Transverse colon (tissue), 4 donors: ENCODE data around the gene BTBD1.

ENCODE experiments used
- EP300 ChIP-seq: sonication (generic); formaldehyde crosslinking; IDR thresholded peaks from one replicate; pipeline ENCODE4 v1.6.1; 2017; ENCODE audit warnings: antibody characterized with exemption, low read depth
- POLR2A ChIP-seq: fragments of 450-650 bp; IDR thresholded peaks from one replicate; pipeline ENCODE4 v1.6.1; 2016; ENCODE audit warnings: antibody characterized with exemption, mild to moderate bottlenecking, moderate library complexity
- POLR2AphosphoS5 ChIP-seq, 3 donors: sonication (generic); formaldehyde crosslinking; IDR thresholded peaks; one replicate each; pipeline ENCODE4 v1.6.1; 2016; ENCODE audit warnings: antibody characterized with exemption in 3 of 3
- TF ChIP-seq, protein P1 (sequence below), 5 experiments: fragments of 200-600 bp in 3 of 5; fragments of 450-650 bp in 2 of 5; sonication (generic) in 3 of 5; IDR thresholded peaks; 1 replicate in 2 of 5; 2 replicates in 3 of 5; pipeline ENCODE4 v1.5.1; 2016 to 2017; ENCODE audit warnings: antibody characterized with exemption in 5 of 5, inconsistent platforms in 3 of 5, mild to moderate bottlenecking in 2 of 5, moderate library complexity in 1 of 5

DNA sequence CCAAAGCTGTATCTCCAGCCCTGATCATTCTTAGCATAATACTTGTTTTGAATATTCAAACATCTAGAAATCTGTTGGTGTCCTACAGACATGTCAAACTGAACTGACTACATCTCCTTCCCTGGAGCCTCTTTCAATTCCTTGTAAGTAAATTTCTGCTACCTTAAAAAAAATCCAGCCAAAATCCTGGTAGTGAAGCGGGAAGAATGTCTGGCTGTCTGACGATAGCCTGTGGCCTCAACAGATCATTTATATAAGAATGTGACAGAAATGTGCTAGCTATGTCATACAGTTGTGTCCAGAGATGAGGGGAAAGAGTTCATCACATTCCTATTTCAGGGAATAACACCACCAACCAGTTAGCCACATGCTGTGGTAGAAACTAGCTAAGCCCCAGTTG is 21.8 kb upstream of the BTBD1 start:
- no peak for TF ChIP-seq POLR2A
- TF ChIP-seq, protein P1, sequence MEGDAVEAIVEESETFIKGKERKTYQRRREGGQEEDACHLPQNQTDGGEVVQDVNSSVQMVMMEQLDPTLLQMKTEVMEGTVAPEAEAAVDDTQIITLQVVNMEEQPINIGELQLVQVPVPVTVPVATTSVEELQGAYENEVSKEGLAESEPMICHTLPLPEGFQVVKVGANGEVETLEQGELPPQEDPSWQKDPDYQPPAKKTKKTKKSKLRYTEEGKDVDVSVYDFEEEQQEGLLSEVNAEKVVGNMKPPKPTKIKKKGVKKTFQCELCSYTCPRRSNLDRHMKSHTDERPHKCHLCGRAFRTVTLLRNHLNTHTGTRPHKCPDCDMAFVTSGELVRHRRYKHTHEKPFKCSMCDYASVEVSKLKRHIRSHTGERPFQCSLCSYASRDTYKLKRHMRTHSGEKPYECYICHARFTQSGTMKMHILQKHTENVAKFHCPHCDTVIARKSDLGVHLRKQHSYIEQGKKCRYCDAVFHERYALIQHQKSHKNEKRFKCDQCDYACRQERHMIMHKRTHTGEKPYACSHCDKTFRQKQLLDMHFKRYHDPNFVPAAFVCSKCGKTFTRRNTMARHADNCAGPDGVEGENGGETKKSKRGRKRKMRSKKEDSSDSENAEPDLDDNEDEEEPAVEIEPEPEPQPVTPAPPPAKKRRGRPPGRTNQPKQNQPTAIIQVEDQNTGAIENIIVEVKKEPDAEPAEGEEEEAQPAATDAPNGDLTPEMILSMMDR (IDR thresholded peaks at IDR 0.05): no peak
- no peak for TF ChIP-seq POLR2AphosphoS5 (IDR thresholded peaks at IDR 0.05)
- TF ChIP-seq EP300: no peak
